ENCODE results near the gene CAMK2B. TPM values are rescaled to one million over a fixed set of nuclear protein-coding genes. Genes with fewer than 3 reads are reported as not detected.

Gene CAMK2B
- total RNA-seq, 1 donor from 2014 or later = 9.3 TPM

DNA sequence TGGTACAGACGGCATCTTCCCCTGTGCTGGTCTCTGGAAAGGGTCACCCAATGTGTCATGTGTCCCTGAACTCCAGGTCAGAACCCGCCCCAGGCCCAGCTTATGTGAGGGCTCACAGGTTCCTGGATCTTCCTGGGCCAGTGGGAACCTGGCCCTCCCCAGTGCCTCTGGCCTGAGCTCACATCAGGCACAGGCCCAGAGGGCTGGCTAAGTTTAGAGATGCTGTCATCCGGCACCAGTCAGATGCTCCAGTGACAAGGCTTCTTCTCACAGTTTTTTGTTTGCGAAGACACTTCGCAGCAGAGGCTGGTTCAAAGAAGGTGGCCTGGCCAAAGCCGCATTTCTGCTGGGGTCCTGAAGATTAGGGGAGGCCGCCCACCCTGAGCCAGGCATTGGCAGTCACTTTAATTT lies 11.8 kb downstream of the CAMK2B start:
- H3K36me3 Mint-ChIP-seq (ENCODE audit: insufficient read depth) = peaks cover 2% of the 10 kb centered on the region
- TF ChIP-seq, protein P1, sequence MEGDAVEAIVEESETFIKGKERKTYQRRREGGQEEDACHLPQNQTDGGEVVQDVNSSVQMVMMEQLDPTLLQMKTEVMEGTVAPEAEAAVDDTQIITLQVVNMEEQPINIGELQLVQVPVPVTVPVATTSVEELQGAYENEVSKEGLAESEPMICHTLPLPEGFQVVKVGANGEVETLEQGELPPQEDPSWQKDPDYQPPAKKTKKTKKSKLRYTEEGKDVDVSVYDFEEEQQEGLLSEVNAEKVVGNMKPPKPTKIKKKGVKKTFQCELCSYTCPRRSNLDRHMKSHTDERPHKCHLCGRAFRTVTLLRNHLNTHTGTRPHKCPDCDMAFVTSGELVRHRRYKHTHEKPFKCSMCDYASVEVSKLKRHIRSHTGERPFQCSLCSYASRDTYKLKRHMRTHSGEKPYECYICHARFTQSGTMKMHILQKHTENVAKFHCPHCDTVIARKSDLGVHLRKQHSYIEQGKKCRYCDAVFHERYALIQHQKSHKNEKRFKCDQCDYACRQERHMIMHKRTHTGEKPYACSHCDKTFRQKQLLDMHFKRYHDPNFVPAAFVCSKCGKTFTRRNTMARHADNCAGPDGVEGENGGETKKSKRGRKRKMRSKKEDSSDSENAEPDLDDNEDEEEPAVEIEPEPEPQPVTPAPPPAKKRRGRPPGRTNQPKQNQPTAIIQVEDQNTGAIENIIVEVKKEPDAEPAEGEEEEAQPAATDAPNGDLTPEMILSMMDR (IDR thresholded peaks at IDR 0.05; ENCODE audit: unreplicated experiment) = no peak
- H3K4me1 Mint-ChIP-seq (ENCODE audit: low read depth) = no peaks in the 10 kb centered on the region
- peaks cover 22% of the 10 kb centered on the region for H3K27me3 Mint-ChIP-seq
- H3K4me3 Mint-ChIP-seq (ENCODE audit: low read depth) = no peak overlapping the region
- H3K27ac Mint-ChIP-seq = no peak overlapping the region
- no peak for DNase-seq (ENCODE audit: low spot score, unreplicated experiment)
- peaks cover 4% of the 10 kb centered on the region for H3K9me3 Mint-ChIP-seq (ENCODE audit: low read depth)

DNA sequence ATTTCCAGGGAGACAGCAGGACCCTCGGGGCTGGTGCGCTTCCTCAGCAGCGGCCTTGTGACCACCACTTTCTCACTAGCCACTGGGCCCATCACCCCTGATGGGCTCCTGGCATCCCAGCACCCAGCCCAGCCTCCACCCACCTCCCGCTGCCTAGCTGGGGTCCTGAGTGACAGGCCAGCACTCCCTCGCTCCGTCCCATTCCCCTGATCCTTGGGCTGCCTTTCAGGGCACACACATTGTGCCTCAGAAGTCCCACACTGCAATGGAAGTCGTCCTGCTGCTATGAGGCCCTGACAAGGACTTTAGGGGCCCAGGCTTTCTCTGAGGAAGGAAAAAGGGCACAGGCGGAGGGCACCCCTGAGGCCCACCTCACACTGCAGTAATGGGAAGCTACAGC lies 12.4 kb downstream of the CAMK2B start:
- peaks cover 2% of the 10 kb centered on the region for H3K36me3 Mint-ChIP-seq (ENCODE audit: insufficient read depth)
- no peak for DNase-seq (ENCODE audit: low spot score, unreplicated experiment)
- TF ChIP-seq, protein P1 (IDR thresholded peaks at IDR 0.05; ENCODE audit: unreplicated experiment) = no peak
- no peaks in the 10 kb centered on the region for H3K4me1 Mint-ChIP-seq (ENCODE audit: low read depth)
- peaks cover 4% of the 10 kb centered on the region for H3K9me3 Mint-ChIP-seq (ENCODE audit: low read depth)
- H3K4me3 Mint-ChIP-seq (ENCODE audit: low read depth) = no peak overlapping the region
- peaks cover 28% of the 10 kb centered on the region for H3K27me3 Mint-ChIP-seq
- H3K27ac Mint-ChIP-seq = no peak overlapping the region

DNA sequence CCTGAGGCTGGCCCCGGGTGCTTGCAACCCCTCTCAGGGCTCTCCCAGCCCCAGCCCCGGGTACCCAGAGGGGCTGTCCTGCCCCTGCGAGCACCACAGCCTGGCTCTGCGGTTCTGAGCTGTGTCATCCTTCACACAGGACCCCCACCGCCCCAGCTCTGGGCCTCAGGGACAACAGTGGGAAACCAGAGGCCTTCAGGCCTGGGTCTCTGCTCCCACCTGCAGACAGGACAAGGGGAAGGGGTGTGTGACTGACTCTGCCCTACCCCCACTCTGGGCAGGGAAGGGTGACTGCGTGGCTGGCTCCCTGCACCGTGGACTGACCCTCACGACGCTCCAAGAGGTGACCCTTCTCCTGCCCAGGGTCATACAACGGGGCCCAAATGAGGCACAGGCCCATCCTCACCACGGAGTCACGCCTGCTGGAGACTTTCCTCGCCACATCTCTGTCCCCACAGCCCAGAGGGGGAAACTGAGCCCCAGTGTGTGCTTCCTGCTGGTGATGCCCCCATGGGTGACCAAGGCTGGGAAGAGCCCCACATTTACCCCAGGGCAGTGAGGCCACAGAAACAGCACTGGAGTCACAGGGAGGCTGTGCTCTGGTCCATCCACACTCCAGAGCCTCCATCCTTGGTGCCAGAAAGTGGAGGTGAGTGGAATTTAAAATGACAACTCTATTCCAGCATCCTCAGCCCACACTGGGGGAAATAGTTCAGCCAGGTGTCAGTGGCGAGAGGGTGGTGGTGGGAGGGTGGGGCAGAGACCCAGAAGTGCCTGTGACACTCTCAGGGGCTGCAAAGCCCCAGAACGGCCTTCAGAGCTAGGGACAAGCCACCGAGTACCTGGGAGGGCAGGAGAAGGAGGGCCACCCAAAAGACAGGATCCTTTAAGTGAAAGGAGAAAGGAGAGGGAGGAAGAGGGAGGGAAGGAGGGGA lies 13.6 kb downstream of the CAMK2B start:
- Mint-ChIP-seq H3K9me3 (ENCODE audit: low read depth) (peaks cover 4% of the 10 kb centered on the region), H3K36me3 (ENCODE audit: insufficient read depth) (peaks cover 2% of the 10 kb centered on the region), H3K4me3 (ENCODE audit: low read depth) (no peak overlapping the region), H3K4me1 (ENCODE audit: low read depth) (no peaks in the 10 kb centered on the region), H3K27me3 (peaks cover 35% of the 10 kb centered on the region), H3K27ac (no peak overlapping the region)
- TF ChIP-seq, protein P1 (IDR thresholded peaks at IDR 0.05; ENCODE audit: unreplicated experiment) = no peak
- DNase-seq (ENCODE audit: low spot score, unreplicated experiment) = no peak

DNA sequence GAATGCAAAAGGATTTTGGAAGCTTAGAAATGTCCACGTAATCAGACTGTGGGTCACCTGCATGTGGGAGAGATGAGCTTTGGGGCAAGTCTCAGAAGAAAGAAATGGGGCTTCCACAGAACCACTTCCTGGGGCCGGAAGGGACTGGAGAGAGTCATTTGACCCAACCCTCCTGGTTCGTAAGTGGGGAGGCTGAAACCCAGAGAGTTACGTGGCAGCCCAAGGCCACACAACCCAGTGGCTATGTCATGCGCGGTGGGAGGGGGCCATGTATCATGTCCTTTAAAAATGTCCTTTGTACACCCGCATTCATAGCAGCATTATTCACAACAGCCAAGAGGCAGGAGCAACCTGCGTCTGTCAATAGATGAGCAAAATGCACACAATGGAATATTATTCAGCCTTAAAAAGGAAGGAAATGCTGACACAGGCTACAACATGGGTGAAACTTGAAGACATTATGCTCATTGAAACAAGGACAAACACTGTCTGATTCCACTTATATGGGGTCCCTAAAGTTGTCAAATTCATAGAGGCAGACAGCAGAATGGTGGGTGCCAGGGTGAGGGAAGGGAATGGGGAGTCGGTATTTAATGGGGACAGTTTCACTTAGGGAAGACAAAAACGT lies 15.1 kb downstream of the CAMK2B start:
- Mint-ChIP-seq H3K4me1 (ENCODE audit: low read depth) (peaks cover 1% of the 10 kb centered on the region), H3K36me3 (ENCODE audit: insufficient read depth) (peaks cover 2% of the 10 kb centered on the region), H3K4me3 (ENCODE audit: low read depth) (peak overlapping the region; percentile 62), H3K27me3 (peaks cover 45% of the 10 kb centered on the region), H3K27ac (no peak overlapping the region), H3K9me3 (ENCODE audit: low read depth) (peaks cover 2% of the 10 kb centered on the region)
- TF ChIP-seq, protein P1 (IDR thresholded peaks at IDR 0.05; ENCODE audit: unreplicated experiment) = no peak
- no peak for DNase-seq (ENCODE audit: low spot score, unreplicated experiment)

DNA sequence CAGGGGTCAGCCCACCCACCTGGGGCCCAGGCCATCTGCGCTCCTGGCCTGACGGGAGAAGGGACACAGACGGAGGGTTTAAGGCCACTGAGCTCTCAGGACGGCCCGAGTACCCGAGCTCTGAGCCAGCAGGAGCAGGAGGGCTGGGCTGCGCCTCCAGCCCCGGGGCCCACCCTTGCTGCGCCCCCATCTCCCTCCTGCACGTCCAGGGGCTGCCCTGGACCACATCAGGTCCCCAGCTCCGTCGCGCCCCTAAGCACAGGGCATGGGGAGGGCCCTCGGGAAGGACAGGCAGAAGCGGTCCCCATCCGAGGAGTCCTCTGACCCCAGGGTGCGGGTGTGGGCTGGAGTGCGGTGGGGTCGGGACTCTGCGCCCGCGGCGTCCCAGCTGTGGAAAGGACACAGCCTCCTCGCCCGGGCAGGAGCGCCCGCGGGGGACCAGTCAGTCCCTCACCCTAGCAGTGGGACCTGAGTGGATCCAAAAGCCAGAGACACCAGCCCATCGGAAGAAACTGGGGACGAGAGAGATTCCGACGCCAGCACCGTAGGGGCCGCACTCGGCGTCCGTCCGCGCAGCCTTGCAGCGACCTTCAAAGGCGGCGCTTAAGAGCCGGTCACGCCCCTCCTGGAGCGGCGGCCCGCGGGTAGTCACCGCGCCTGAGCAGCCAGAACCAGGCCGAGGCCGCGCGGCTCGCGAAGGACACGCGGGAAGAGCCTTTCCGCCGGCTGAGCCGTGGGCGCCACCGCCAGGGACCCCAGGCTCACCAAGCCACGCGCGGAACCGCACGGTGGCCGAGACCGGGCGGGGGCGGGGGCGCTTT lies 15.9 kb downstream of the CAMK2B start:
- Mint-ChIP-seq H3K36me3 (ENCODE audit: insufficient read depth) (no peaks in the 10 kb centered on the region), H3K4me3 (ENCODE audit: low read depth) (no peak overlapping the region), H3K4me1 (ENCODE audit: low read depth) (peaks cover 1% of the 10 kb centered on the region), H3K27ac (no peak overlapping the region), H3K9me3 (ENCODE audit: low read depth) (no peaks in the 10 kb centered on the region), H3K27me3 (peaks cover 46% of the 10 kb centered on the region)
- DNase-seq (ENCODE audit: low spot score, unreplicated experiment) = peak; percentile 55
- TF ChIP-seq, protein P1 (IDR thresholded peaks at IDR 0.05; ENCODE audit: unreplicated experiment) = no peak

Measured in progenitor cell of endocrine pancreas (in vitro differentiated cells).